ENCODE results near the gene CELF2. TPM values are rescaled to one million over a fixed set of nuclear protein-coding genes. Genes with fewer than 3 reads are reported as not detected.

The CELF2 gene
- total RNA-seq, 1 donor from 2014 or later, result 33.8 TPM

- no peak for TF ChIP-seq CTCF (IDR thresholded peaks at IDR 0.05)
- Mint-ChIP-seq H3K9me3 (ENCODE audit: unreplicated experiment) (peaks cover 12% of the 10 kb centered on the region), H3K4me1 (ENCODE audit: unreplicated experiment) (no peaks in the 10 kb centered on the region), H3K4me3 (ENCODE audit: unreplicated experiment) (no peak overlapping the region), H3K27ac (ENCODE audit: unreplicated experiment) (no peak overlapping the region), H3K36me3 (ENCODE audit: unreplicated experiment) (no peaks in the 10 kb centered on the region), H3K27me3 (ENCODE audit: unreplicated experiment) (no peaks in the 10 kb centered on the region)
- no peak for DNase-seq (ENCODE audit: extremely low spot score, unreplicated experiment)
Measured at GRCh38 chr10:11367505-11367904, 349.8 kb downstream of the CELF2 start.

- Mint-ChIP-seq H3K36me3 (ENCODE audit: unreplicated experiment) (no peaks in the 10 kb centered on the region), H3K27ac (ENCODE audit: unreplicated experiment) (no peak overlapping the region), H3K9me3 (ENCODE audit: unreplicated experiment) (peaks cover 1% of the 10 kb centered on the region), H3K4me1 (ENCODE audit: unreplicated experiment) (no peaks in the 10 kb centered on the region), H3K4me3 (ENCODE audit: unreplicated experiment) (no peak overlapping the region), H3K27me3 (ENCODE audit: unreplicated experiment) (no peaks in the 10 kb centered on the region)
- DNase-seq (ENCODE audit: extremely low spot score, unreplicated experiment), result no peak
- no peak for TF ChIP-seq CTCF (IDR thresholded peaks at IDR 0.05)
Measured at GRCh38 chr10:11373717-11374171, 356.1 kb downstream of the CELF2 start.

GRCh38 chr10:11377267-11377666 is 359.6 kb downstream of the CELF2 start:
- DNase-seq (ENCODE audit: extremely low spot score, unreplicated experiment), result no peak
- no peak overlapping the region for H3K4me3 Mint-ChIP-seq (ENCODE audit: unreplicated experiment)
- no peaks in the 10 kb centered on the region for H3K4me1 Mint-ChIP-seq (ENCODE audit: unreplicated experiment)
- no peaks in the 10 kb centered on the region for H3K36me3 Mint-ChIP-seq (ENCODE audit: unreplicated experiment)
- no peak for TF ChIP-seq CTCF (IDR thresholded peaks at IDR 0.05)
- H3K9me3 Mint-ChIP-seq (ENCODE audit: unreplicated experiment), result no peaks in the 10 kb centered on the region
- H3K27ac Mint-ChIP-seq (ENCODE audit: unreplicated experiment), result no peak overlapping the region
- no peaks in the 10 kb centered on the region for H3K27me3 Mint-ChIP-seq (ENCODE audit: unreplicated experiment)

- DNase-seq (ENCODE audit: extremely low spot score, unreplicated experiment), result no peak
- H3K9me3 Mint-ChIP-seq (ENCODE audit: unreplicated experiment), result no peaks in the 10 kb centered on the region
- H3K36me3 Mint-ChIP-seq (ENCODE audit: unreplicated experiment), result no peaks in the 10 kb centered on the region
- no peaks in the 10 kb centered on the region for H3K27me3 Mint-ChIP-seq (ENCODE audit: unreplicated experiment)
- no peak overlapping the region for H3K4me3 Mint-ChIP-seq (ENCODE audit: unreplicated experiment)
- H3K4me1 Mint-ChIP-seq (ENCODE audit: unreplicated experiment), result no peaks in the 10 kb centered on the region
- no peak for TF ChIP-seq CTCF (IDR thresholded peaks at IDR 0.05)
- H3K27ac Mint-ChIP-seq (ENCODE audit: unreplicated experiment), result no peak overlapping the region
Measured at GRCh38 chr10:11378835-11379234, 361.2 kb downstream of the CELF2 start.

- H3K9me3 Mint-ChIP-seq (ENCODE audit: unreplicated experiment), result no peaks in the 10 kb centered on the region
- H3K27ac Mint-ChIP-seq (ENCODE audit: unreplicated experiment), result no peak overlapping the region
- no peaks in the 10 kb centered on the region for H3K36me3 Mint-ChIP-seq (ENCODE audit: unreplicated experiment)
- H3K27me3 Mint-ChIP-seq (ENCODE audit: unreplicated experiment), result no peaks in the 10 kb centered on the region
- no peak for DNase-seq (ENCODE audit: extremely low spot score, unreplicated experiment)
- H3K4me1 Mint-ChIP-seq (ENCODE audit: unreplicated experiment), result no peaks in the 10 kb centered on the region
- H3K4me3 Mint-ChIP-seq (ENCODE audit: unreplicated experiment), result no peak overlapping the region
- TF ChIP-seq CTCF (IDR thresholded peaks at IDR 0.05), result no peak
Measured at GRCh38 chr10:11379771-11380170, 362.1 kb downstream of the CELF2 start.

Measured in osteocyte (in vitro differentiated cells).